ENCODE results near the gene ISG15. TPM values are rescaled to one million over a fixed set of nuclear protein-coding genes. Genes with fewer than 3 reads are reported as not detected.

ISG15 gene
- total and polyA plus RNA-seq, 2 of the 13 experiments (the other 11 are each of a cell fraction or from before 2014, with no cell fraction given): 42.1 to 54.9 TPM

DNA sequence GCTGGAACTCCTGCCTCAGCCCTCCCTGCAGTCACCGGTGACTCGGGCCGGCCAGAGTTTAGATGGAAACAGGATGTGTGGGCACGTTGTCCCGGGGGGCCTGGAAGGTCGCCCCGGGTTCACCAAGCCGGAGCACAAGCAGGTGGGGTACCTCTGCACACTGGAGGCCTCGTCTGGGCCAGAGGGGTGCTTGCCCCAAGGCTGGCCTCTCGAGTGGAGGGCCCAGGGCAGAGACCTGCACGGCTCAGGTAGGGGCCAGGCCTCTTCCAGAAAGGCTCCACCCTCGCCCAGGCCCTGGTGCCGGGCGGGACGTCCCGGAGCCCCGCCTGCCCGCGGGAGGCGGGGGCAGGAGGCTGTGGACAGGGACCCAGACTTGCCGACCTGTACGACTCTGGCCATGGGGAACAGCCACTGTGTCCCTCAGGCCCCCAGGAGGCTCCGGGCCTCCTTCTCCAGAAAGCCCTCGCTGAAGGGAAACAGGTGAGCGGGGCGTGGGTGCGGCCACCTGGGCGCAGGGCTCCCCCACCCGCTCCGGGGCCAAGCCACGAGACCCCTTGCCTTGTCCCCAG, 47.1 kb upstream of the ISG15 start, which contains the start of gene PLEKHN1 (continued):
- TF ChIP-seq ATF7-NPFF (CRISPR knock-in tag; IDR thresholded peaks at IDR 0.05; ENCODE audit: low read depth) (peak; percentile 64), KDM6A (CRISPR knock-in tag; IDR thresholded peaks at IDR 0.05; ENCODE audit: low read depth) (no peak), ATM (IDR thresholded peaks at IDR 0.05; ENCODE audit: borderline replicate concordance) (no peak), HINFP (CRISPR knock-in tag; IDR thresholded peaks at IDR 0.05; ENCODE audit: low read depth) (no peak), ZSCAN22 (CRISPR knock-in tag; IDR thresholded peaks at IDR 0.05) (no peak), ZNF431 (CRISPR knock-in tag; IDR thresholded peaks at IDR 0.05; ENCODE audit: borderline replicate concordance, low read depth) (no peak), ESRRA (CRISPR knock-in tag; IDR thresholded peaks at IDR 0.05; ENCODE audit: low read depth) (no peak), HOMEZ (CRISPR knock-in tag; IDR thresholded peaks at IDR 0.05; ENCODE audit: low read depth) (no peak), GATA4 (IDR thresholded peaks at IDR 0.05; ENCODE audit: borderline replicate concordance, low read depth) (no peak), ZNF264 (CRISPR knock-in tag; IDR thresholded peaks at IDR 0.05) (no peak), FLYWCH1 (CRISPR knock-in tag; IDR thresholded peaks at IDR 0.05) (no peak), ZNF580 (CRISPR knock-in tag; IDR thresholded peaks at IDR 0.05; ENCODE audit: borderline replicate concordance, low read depth) (no peak), ATF5 (CRISPR knock-in tag; IDR thresholded peaks at IDR 0.05; ENCODE audit: low read depth) (no peak), SYNCRIP (IDR thresholded peaks at IDR 0.05; ENCODE audit: insufficient read depth, low read depth, low read length) (no peak), TEAD2 (CRISPR knock-in tag; IDR thresholded peaks at IDR 0.05) (no peak), SMAD1 (CRISPR knock-in tag; IDR thresholded peaks at IDR 0.05; ENCODE audit: borderline replicate concordance, low read depth) (0 out of 2 replicates have a peak, but pooled peaks have one; percentile 24), ZKSCAN1 (IDR thresholded peaks at IDR 0.05; ENCODE audit: low read length) (no peak), SNAPC2 (CRISPR knock-in tag; IDR thresholded peaks at IDR 0.05) (peak; percentile 69; the same call in 1 of the 2 replicates), KLF13 (CRISPR knock-in tag; IDR thresholded peaks at IDR 0.05) (no peak), ZNF558 (CRISPR knock-in tag; IDR thresholded peaks at IDR 0.05; ENCODE audit: borderline replicate concordance) (no peak), SNRNP70 (IDR thresholded peaks at IDR 0.05; ENCODE audit: low read depth, low read length) (no peak), NONO (IDR thresholded peaks at IDR 0.05) (no peak), NONO (CRISPR knock-in tag; conservative IDR thresholded peaks at IDR 0.05) (no peak), NR2F1 (CRISPR knock-in tag; IDR thresholded peaks at IDR 0.05) (no peak)
- TF ChIP-seq, protein P1, sequence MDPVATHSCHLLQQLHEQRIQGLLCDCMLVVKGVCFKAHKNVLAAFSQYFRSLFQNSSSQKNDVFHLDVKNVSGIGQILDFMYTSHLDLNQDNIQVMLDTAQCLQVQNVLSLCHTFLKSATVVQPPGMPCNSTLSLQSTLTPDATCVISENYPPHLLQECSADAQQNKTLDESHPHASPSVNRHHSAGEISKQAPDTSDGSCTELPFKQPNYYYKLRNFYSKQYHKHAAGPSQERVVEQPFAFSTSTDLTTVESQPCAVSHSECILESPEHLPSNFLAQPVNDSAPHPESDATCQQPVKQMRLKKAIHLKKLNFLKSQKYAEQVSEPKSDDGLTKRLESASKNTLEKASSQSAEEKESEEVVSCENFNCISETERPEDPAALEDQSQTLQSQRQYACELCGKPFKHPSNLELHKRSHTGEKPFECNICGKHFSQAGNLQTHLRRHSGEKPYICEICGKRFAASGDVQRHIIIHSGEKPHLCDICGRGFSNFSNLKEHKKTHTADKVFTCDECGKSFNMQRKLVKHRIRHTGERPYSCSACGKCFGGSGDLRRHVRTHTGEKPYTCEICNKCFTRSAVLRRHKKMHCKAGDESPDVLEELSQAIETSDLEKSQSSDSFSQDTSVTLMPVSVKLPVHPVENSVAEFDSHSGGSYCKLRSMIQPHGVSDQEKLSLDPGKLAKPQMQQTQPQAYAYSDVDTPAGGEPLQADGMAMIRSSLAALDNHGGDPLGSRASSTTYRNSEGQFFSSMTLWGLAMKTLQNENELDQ (CRISPR knock-in tag; IDR thresholded peaks at IDR 0.05; ENCODE audit: borderline replicate concordance): no peak

Data from HepG2 (cell line).